Thyroid gland (tissue), 4 donors: ENCODE data around the gene NAPB.

Source experiments
- POLR2A ChIP-seq, 2 donors: fragments of 450-650 bp; IDR thresholded peaks; one replicate each; pipeline ENCODE4 v1.6.1; 2017; ENCODE audit warnings: antibody characterized with exemption in 2 of 2, mild to moderate bottlenecking in 2 of 2, moderate library complexity in 1 of 2
- TF ChIP-seq, protein P1 (sequence below), 6 experiments: fragments of 200-600 bp in 3 of 6; fragments of 450-650 bp in 3 of 6; sonication (generic) in 3 of 6; IDR thresholded peaks; one replicate each; pipeline ENCODE4 v1.5.1; 2016 to 2019; ENCODE audit warnings: antibody characterized with exemption in 6 of 6, mild to moderate bottlenecking in 2 of 6, inconsistent platforms in 1 of 6, moderate library complexity in 1 of 6

DNA sequence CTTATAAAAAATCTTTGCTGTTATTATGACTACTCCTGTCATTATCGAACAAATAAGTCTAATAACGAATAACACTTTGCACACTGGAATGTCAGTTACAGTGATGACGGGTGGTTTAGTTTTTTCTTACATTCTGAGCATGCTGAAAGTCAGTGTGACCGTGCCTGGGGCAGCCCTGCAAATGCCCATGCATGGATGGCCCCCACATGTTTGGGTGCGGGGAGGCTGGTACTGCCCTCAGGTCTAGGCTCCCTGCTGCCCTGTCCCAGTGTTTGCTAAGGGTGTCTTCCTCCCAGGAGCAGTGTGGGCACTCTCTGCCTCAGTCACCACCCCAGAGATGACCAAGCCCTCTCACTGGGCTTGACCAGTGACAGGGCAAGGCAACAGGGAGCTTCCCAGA is 21.1 kb upstream of the NAPB start:
- TF ChIP-seq, protein P1, sequence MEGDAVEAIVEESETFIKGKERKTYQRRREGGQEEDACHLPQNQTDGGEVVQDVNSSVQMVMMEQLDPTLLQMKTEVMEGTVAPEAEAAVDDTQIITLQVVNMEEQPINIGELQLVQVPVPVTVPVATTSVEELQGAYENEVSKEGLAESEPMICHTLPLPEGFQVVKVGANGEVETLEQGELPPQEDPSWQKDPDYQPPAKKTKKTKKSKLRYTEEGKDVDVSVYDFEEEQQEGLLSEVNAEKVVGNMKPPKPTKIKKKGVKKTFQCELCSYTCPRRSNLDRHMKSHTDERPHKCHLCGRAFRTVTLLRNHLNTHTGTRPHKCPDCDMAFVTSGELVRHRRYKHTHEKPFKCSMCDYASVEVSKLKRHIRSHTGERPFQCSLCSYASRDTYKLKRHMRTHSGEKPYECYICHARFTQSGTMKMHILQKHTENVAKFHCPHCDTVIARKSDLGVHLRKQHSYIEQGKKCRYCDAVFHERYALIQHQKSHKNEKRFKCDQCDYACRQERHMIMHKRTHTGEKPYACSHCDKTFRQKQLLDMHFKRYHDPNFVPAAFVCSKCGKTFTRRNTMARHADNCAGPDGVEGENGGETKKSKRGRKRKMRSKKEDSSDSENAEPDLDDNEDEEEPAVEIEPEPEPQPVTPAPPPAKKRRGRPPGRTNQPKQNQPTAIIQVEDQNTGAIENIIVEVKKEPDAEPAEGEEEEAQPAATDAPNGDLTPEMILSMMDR (IDR thresholded peaks at IDR 0.05): no peak
- TF ChIP-seq POLR2A (IDR thresholded peaks at IDR 0.05): no peak
